CD4-positive, alpha-beta T cell treated with Interleukin-15 for 4 hours (primary cell): ENCODE results near the gene DBR1.

Experiments used
- DNase-seq: peaks from one replicate; pipeline ENCODE4 v3.0.0-alpha.2; 2020; ENCODE audit warnings: low spot score

The DBR1 gene

GRCh38 chr3:138118612-138119422 is 55.9 kb downstream of the DBR1 start:
- peak; percentile 46 for DNase-seq

- DNase-seq, result no peak
These were observed 59.4 kb downstream of the DBR1 start, which contains the start of gene DZIP1L for GRCh38 chr3:138114988-138115971. Gene DZIP1L, minus strand, starts transcription at chr3:138115608. Its CDS starts 11,637 bp downstream, at chr3:138103971.

- no peak for DNase-seq
These were observed 60.2 kb downstream of the DBR1 start for GRCh38 chr3:138114431-138114918.

GRCh38 chr3:138113326-138113725 is 61.4 kb downstream of the DBR1 start:
- DNase-seq, result no peak

- no peak for DNase-seq
These were observed 62.4 kb downstream of the DBR1 start for GRCh38 chr3:138112362-138112761.
